T-helper 1 cell (primary cell): ENCODE data around the gene IGF2R.
A peak's percentile ranks its signal among the peaks of the same experiment; 100 is the strongest.
"Not testable (repeated sequence)": the region's sequence is repeated elsewhere in the genome, so short reads cannot be mapped to it uniquely, and the experiment has no call there.

Source experiments
- DNase-seq, 5 donors: peaks; one replicate each; pipeline ENCODE4 v3.0.0-alpha.2; 2012 to 2020

The IGF2R gene

DNA sequence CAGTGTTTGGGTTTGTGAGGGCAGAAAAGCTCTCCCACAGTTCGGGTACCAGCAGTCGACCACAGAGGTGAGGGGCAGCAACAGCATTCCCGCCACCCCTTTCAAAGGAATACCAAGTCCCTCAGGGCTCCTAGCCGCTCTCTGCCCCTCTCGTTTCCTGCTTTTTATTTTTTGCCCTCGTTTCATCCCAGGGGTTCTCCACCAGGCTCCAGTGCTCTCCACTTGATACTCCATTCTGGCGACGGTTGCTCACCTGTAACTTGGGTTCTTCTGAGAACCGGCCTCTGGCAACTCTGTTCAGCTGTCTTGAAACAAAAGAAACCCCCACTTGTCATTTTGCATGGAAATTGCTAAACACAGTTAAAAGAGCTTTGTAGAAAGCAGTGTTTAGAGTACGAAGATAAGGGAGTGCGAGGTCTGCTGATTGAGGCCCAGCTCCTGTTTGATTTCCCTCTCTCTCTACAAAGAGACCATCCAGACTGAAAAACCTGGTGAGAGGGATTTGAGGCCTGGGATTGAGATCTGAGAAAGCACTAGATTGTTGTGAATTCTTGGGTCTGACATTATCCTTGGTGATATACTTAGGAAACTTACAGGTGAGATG lies 28.7 kb downstream of the IGF2R start:
- no peak for DNase-seq

- DNase-seq = no peak
These were observed 29.7 kb downstream of the IGF2R start for GRCh38 chr6:159998538-159998937.

GRCh38 chr6:159999240-159999671 lies 30.4 kb downstream of the IGF2R start:
- DNase-seq = no peak

DNA sequence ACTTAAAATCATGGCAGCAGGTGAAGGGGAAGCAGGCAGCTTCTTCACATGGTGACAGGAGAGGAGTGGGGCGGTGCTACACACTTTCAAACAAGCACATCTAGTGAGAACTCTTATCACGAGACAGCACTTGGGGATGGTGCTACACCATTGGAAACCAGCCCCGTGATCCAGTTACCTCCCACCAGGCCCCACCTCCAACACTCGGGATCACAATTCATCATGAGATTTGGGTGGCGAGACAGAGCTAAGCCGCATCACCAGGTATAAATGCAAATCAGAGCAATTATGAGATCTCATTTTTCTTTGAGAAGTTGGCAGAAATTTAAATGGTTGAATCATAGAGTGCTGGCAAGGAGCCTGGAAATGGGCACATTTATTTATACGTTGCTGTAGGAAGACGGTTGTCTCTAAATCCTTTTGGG lies 31.4 kb downstream of the IGF2R start:
- DNase-seq = no peak

DNA sequence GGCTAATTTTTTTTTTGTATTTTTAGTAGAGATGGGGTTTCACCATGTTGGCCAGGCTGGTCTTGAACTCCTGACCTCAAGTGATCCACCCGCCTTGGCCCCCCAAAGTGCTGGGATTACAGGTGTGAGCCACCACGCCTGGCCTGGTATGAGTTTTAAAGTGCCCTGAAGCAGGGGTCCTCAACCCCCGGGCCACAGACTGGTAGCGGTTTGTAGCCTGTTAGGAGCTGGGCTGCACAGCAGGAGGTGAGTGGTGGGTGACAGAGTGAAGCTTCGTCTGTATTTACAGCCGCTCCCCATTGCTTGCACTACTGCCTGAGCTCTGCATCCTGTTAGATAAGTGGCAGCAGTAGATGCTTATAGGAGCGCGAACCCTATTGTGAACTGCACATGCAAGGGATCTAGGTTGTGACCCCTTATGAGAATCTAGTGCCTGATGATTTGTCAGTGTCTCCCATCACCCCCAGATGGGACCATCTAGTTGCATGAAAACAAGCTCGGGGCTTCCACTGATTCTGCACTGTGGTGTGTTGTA lies 32.1 kb downstream of the IGF2R start:
- DNase-seq = not testable (repeated sequence)

- DNase-seq = no peak
These were observed 34.0 kb downstream of the IGF2R start for GRCh38 chr6:160002882-160003281.

GRCh38 chr6:160004018-160004417 lies 35.1 kb downstream of the IGF2R start:
- DNase-seq = no peak

GRCh38 chr6:160004419-160005175 lies 35.7 kb downstream of the IGF2R start:
- no peak for DNase-seq

DNA sequence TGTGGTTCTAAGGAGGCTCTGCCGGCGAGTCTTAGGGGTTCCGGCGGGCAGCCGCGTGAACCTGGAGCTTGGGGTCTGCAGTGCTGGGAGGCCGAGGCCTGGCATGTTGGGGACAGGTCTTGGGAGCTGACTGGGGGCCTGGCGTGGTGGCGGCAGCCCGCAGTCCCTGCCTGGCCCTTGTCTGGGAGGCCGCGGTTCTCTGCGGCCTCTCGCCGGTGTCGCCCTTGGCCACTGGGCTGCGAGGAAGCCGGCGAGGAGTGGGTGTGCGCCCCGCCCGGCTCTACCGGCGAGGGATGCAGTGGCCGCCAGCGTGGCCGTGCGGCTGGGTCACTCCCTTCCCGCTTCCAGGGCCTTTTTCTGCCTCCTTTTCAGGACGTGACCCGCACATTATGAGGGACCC lies 36.3 kb downstream of the IGF2R start:
- no peak for DNase-seq

GRCh38 chr6:160005861-160006540 lies 37.1 kb downstream of the IGF2R start:
- DNase-seq = no peak

GRCh38 chr6:160007145-160007544 lies 38.3 kb downstream of the IGF2R start:
- no peak for DNase-seq

DNA sequence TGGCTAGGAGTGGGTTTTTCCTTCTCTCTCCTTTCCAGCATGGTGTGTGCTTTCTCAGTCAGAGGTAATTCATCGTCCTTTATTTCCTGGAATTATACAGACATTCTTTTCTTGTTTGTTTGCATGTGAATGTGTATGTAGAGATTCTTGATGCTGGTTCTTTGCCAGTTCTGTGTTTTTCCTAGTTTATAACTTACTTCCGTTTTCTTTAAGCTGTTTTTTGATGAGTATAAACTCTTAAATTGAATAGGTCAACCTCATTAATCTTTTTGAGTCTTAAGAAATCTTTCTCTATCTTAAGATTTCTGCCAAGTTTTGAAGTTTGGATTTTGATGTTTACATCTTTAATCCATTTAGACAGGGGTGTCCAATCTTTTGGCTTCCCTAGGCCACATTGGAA lies 38.7 kb downstream of the IGF2R start:
- DNase-seq = no peak

DNA sequence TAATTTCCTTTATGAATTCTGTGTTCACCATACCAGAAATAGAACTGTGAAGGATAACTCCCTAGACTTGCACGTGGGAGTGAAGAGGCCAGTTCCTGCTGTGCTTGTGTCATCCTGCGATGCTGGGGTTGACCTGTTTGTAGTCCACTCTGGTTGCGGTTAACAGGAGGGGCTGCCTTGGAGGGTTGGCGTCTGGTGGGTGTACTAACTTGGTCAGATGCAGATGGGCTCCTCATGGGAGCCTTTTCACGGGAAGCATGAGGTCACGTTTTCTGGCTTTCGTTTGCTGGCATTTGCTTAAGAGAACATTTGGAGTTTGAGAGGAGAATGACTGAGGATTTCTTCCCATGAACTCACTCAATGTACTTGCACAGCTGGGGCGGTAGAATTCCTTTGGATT lies 41.2 kb downstream of the IGF2R start:
- DNase-seq = no peak

DNA sequence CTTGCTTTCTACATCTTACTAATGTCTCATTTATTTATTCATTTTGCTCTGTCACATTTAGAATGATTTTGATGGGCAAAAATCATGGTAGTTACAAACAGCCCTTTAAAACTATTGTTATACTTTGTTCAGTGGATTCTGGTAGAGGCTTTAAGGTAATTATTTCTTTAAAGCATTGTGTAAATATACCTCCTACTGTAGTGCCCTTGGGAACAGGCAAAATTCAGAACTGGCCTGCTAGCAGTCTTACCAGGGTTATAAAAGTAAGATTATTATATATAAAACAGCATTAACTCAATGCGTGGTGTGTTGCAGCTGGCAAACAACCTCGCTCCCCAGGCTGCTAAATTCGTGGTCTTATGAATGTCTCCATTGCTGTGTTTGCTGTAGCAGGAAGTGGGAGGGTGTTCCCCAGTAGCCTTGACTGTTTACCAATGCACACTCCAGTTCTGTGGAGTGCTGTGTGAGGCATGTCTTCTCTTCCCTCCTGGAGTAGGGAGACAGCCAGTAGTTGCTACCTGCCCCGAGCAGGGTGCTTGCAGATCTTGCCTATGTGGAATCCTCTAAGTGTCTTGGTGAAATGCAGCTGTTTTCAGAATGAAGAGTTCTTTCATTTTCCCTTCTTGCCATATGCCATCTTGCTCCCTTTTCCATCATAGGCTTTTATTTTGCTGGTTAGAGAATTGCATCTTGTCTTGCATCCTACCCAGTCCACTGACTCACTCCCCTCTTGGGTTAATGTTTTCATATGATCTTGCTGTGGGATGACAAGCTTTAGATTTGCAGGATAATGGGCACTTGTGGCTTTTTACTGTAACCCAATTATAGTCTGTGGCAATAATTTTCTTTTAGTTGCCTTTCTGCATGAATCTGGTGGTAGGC lies 45.3 kb downstream of the IGF2R start:
- DNase-seq = peak in 2 of 5 donors; percentile 18 to 39

DNA sequence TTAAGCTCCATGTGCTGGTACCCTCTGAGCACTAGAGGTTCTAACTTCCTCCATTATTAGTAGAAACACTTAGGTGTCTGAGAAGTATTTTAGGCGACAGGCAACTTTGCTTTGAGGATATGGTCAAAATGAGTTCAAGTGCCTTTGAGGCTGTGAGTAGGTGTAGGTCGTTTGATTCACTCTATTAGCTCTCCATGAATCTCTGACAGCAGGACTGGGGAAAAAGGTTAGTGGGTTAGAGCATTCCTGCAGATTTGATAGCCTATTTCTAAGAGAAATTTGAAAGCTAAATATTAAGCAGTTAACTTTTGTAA lies 45.9 kb downstream of the IGF2R start:
- no peak for DNase-seq

DNA sequence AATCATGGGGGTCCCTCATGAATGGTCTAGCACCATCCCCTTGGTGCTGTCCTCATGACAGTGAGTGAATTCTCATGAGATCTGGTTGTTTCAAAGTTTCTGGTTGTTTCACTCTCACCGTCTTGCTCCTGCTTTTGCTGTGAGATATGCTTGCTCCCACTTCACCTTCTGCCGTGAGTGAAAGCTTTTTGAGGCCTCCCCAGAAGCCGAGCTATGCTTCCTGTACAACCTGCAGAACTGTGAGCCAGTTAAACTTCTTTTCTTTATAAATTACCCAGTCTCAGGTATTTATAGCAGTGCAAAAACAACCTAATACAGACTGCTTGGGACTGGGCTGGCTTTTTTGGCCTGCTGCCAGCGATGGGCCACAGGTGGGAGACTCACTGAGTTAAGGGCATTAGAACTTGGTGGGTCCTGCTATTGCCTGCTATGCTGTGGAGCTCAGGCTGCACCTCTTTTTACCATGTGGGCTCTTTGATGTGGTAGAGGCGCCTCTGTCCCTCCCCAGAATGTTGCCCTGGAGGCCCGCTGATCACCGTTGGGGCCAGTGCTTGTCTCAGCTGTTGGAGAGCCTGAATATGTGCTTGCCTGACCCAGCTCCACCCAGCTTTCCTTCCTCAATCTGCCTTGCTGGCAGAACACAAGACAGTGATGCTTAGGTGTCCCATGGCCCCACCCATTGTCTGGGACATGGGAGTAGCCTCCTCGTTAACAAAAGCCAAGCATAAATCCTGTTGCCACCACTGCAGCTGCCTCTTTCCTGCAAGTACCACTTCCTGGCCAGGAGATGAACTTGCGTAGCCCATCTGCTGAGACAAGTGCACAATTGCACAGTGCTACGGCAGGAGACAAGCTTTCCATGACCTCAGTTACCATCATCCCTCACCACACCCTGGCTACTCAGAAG lies 47.1 kb downstream of the IGF2R start:
- peak in 3 of 5 donors; percentile 19 to 88 (median 27) for DNase-seq

DNA sequence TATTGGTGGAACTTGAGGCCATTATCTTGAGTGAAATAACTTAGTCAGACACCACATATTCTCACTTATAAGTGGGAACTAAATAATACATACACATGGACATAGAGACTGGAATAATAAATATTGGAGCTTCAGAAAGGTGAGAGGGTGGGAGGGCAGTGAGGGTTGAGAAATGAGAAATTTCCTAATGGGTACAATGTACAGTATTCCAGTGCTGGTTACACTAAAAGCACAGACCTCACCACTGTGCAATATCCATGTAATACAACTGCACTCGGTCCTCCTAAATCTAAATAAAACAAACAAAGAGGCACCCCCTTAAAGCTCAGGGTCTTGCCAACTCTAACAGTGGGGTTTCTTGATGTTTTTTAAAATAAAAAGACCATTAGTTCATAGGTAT lies 53.2 kb downstream of the IGF2R start:
- DNase-seq = no peak

DNA sequence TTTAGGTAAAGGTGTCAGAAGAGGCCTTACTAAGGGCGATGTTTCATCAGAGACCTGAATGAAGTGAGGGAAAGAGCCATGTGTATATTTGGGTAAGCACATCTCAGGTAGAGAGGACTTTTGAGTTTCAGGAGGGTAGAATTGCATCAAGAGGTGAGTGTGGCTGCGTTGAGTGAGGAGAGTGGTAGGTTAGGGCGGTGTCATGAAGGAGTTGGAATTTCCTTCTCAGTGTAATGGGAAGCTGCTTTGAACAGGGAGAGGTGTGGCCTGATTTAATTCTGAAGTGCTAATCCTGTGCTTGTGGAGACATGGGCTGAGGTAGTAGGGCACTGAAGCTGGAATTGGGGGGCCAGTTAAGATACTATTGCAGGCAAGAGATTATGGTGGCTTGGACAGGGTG lies 53.9 kb downstream of the IGF2R start:
- DNase-seq = no peak

DNA sequence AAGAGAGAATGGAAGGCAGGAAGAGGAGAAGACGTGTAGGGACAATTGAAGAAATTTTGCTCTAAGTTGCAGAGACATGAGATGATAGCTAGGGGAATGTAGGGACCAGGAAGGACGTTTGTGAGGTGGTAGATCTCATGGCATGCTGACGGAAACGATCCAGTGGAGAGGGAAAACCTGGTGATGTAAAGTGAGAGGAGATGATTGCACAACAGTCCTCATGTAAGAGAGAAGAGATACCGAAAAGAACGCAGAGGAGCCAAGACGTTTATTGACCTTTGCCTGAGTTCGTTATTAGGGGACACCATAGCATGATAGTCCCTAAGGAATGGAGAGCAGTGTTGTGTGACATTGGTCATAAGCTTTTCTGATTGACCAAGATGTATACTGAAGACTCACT lies 55.3 kb downstream of the IGF2R start:
- no peak for DNase-seq

GRCh38 chr6:160027076-160027475 lies 58.2 kb downstream of the IGF2R start:
- DNase-seq = no peak

GRCh38 chr6:160027931-160028330 lies 59.0 kb downstream of the IGF2R start:
- no peak for DNase-seq
